ENCODE results near the gene ANAPC2. TPM values are rescaled to one million over a fixed set of nuclear protein-coding genes. Genes with fewer than 3 reads are reported as not detected.

ANAPC2 gene
- total RNA-seq, 1 donor from 2014 or later: 20.5 TPM

DNA sequence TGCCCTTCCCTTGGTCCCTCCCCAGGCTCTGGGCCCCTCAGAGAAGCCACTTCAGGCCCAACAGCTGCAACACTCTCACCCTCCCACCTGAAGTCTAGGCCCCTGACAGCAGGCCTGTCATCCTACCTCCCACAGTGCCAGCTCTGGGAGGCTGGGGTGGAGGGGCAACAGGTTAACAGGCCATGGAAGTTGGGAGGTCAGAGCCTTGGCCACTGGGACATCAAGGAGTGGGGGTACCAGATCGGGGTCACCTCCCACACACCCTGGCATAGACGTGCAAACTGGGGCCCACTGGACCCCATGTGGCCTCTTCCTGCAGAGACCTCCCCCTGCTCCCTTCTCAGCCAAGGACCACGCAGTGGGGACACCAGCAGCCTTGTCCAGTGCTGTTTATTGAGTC is 2.9 kb upstream of the ANAPC2 start:
- no peak for FAIRE-seq
- peaks cover 17% of the 10 kb centered on the region for H3K36me3 ChIP-seq (ENCODE audit: control insufficient read depth, insufficient read depth, low read length)

DNA sequence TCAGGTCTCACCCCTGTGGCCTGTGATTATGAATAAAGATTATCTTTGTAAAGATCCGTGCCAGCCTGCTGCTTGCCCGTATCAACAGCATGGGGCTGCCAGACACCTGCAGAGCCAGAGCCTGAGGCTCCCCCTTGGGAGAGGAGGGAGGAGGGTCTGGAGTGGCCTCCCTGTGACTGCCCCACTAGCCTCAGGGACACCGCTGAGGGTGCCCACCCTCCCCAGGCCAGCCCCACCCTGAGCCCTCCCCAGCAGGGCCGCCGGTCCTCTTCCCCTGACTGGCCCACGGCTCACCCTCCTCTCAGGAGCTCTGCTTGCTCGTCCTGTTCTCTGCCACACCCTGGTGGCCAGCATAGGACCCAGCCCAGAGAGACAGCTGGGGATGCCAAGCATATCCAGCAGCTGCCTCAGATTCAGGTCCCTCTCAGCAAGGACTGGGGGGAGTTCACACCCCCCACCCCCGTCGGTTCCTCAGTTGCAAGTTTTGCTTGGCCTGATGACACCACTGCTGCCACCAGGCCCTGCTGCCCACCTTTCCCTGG is 2.0 kb upstream of the ANAPC2 start:
- DNase-seq (ENCODE audit: low read depth) (no peak), FAIRE-seq (no peak)
- H3K4me3 ChIP-seq (ENCODE audit: low read depth, low read length): no peak overlapping the region
- TF ChIP-seq, protein P1, sequence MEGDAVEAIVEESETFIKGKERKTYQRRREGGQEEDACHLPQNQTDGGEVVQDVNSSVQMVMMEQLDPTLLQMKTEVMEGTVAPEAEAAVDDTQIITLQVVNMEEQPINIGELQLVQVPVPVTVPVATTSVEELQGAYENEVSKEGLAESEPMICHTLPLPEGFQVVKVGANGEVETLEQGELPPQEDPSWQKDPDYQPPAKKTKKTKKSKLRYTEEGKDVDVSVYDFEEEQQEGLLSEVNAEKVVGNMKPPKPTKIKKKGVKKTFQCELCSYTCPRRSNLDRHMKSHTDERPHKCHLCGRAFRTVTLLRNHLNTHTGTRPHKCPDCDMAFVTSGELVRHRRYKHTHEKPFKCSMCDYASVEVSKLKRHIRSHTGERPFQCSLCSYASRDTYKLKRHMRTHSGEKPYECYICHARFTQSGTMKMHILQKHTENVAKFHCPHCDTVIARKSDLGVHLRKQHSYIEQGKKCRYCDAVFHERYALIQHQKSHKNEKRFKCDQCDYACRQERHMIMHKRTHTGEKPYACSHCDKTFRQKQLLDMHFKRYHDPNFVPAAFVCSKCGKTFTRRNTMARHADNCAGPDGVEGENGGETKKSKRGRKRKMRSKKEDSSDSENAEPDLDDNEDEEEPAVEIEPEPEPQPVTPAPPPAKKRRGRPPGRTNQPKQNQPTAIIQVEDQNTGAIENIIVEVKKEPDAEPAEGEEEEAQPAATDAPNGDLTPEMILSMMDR (IDR thresholded peaks at IDR 0.05; ENCODE audit: insufficient read depth, low read length, severe bottlenecking): peak; percentile 29
- peaks cover 21% of the 10 kb centered on the region for H3K36me3 ChIP-seq (ENCODE audit: control insufficient read depth, insufficient read depth, low read length)
- H3K27me3 ChIP-seq (ENCODE audit: control insufficient read depth, insufficient read depth, low read length): no peaks in the 10 kb centered on the region

More for the DNA sequence above, 2.9 kb upstream of the ANAPC2 start:
- no peaks in the 10 kb centered on the region for H3K27me3 ChIP-seq (ENCODE audit: control insufficient read depth, insufficient read depth, low read length)
- no peak overlapping the region for H3K4me3 ChIP-seq (ENCODE audit: low read depth, low read length)
- DNase-seq (ENCODE audit: low read depth): no peak
- TF ChIP-seq, protein P1 (IDR thresholded peaks at IDR 0.05; ENCODE audit: insufficient read depth, low read length, severe bottlenecking): no peak

DNA sequence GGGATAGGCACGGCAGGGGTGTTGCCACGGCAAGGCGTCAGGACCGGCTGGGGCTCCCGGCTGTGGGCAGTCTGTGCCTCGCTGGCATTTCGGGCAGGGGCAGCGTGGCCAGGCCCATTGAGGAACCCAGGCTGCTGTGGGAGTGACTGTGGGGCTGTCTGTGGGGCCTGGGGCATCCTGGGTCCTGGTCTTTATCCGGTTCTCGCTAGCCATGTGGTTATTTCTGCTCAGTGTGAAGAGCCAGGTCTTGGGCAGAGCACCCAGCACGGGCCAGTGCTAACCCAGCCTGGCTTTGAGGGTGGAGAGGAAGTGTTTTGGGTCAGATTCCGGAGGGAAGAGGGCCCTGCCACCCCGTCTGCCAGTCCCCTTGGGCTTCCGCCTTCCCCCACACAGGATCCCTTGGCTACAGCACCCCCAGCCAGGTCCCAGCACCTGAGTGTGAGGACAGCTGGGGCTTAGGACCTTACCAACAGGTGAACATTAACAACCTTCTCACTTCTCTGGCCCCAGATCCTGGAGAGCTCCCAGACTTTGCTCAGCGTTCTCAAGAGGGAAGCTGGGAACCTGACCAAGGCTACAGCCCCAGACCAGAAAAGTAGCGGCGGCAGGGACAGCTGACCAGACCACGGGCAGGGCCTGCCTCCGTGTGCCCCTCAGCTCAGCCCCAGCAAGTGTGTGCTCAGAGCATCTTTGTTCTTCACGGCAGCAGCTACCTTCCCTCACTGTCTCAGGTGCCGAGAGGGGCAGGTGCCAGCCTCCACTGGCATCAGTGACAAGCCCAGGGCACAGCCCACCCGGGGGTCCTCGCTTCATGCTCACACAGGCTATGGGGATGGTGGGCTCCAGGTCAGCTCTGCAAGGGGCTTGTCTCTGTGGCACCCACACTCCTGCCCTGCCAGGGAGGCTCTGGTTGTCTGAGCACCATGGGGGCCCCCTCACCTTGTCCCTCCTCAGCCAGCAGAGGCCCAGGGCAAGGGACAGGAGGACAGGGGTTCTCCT is 1.2 kb upstream of the ANAPC2 start:
- DNase-seq (ENCODE audit: low read depth) (no peak), FAIRE-seq (no peak)
- TF ChIP-seq, protein P1 (IDR thresholded peaks at IDR 0.05; ENCODE audit: insufficient read depth, low read length, severe bottlenecking): no peak
- Histone ChIP-seq H3K27me3 (ENCODE audit: control insufficient read depth, insufficient read depth, low read length) (no peaks in the 10 kb centered on the region), H3K4me3 (ENCODE audit: low read depth, low read length) (peak overlapping the region; percentile 55), H3K36me3 (ENCODE audit: control insufficient read depth, insufficient read depth, low read length) (peaks cover 25% of the 10 kb centered on the region)

DNA sequence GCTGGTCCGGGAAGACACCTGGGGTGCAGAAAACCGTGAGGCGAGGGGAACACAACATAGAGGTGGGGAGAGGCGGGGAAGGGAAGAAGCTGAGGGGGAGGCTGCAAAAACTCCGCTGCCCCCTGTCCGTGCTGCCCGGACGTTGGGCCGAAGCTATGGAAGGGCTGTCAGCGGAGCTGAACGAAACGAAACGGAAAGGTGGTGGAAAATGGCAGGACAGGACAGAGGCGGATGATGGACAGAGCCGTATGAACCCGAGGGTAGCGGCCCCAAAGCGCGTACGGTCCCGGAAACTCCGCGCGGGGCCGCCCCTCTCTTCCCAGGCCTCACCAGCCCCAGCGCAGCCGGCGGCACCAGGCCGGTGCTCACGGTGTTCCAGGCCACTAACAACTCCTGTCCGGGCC is 272 bp downstream of the ANAPC2 start:
- Histone ChIP-seq H3K4me3 (ENCODE audit: low read depth, low read length) (peak overlapping the region; percentile 55), H3K27me3 (ENCODE audit: control insufficient read depth, insufficient read depth, low read length) (no peaks in the 10 kb centered on the region), H3K36me3 (ENCODE audit: control insufficient read depth, insufficient read depth, low read length) (peaks cover 34% of the 10 kb centered on the region)
- TF ChIP-seq, protein P1 (IDR thresholded peaks at IDR 0.05; ENCODE audit: insufficient read depth, low read length, severe bottlenecking): no peak
- DNase-seq (ENCODE audit: low read depth) (no peak), FAIRE-seq (no peak)

DNA sequence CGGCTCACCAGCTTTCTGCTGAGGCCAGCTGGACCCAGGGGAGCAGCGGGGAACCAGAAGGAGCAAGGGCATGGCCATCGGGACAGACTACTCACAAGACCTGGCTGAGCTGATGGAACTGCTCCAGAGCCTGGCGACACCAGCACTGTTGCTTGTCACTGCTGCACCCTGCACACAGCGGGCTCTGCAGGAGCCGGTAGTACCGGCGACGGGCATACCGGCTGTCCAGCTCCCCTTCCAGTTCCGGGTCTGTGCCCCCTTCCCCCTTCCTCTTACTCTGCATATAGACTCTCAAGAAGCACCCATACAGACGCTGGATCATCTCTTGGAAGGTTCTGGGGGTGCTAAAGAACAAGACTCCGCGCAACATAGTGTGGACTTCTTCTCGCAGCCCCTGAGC is 974 bp downstream of the ANAPC2 start:
- peaks cover 39% of the 10 kb centered on the region for H3K36me3 ChIP-seq (ENCODE audit: control insufficient read depth, insufficient read depth, low read length)

More for the DNA sequence above, 974 bp downstream of the ANAPC2 start:
- no peak for DNase-seq (ENCODE audit: low read depth)
- Histone ChIP-seq H3K4me3 (ENCODE audit: low read depth, low read length) (peak overlapping the region; percentile 55), H3K27me3 (ENCODE audit: control insufficient read depth, insufficient read depth, low read length) (no peaks in the 10 kb centered on the region)
- peak; percentile 86 for FAIRE-seq
- TF ChIP-seq, protein P1 (IDR thresholded peaks at IDR 0.05; ENCODE audit: insufficient read depth, low read length, severe bottlenecking): no peak

All from bronchial epithelial cell (primary cell).